Stimulated activated memory B cell treated with anti-CD40 and anti-IgM and Interleukin-4, amounts not matched to agents 10 μg/mL and 1 μg/mL and 100 μg/mL, for 72 hours (primary cell): ENCODE results near the gene ABHD17C.

Experiments
- ATAC-seq: fragments of 150-1000 bp; cut with Tn5 transposase; 2 replicates; pipeline ENCODE4 v1.10.0; 2021
- H3K27ac Mint-ChIP-seq: one replicate; pipeline ENCODE4 v1.8.0; 2022; ENCODE audit warnings: mild to moderate bottlenecking, mixed read lengths
- H3K27me3 Mint-ChIP-seq: one replicate; pipeline ENCODE4 v1.8.0; 2022; ENCODE audit warnings: mixed read lengths
- H3K36me3 Mint-ChIP-seq: one replicate; pipeline ENCODE4 v1.8.0; 2022; ENCODE audit warnings: mixed read lengths
- H3K4me1 Mint-ChIP-seq: one replicate; pipeline ENCODE4 v1.8.0; 2022; ENCODE audit warnings: mixed read lengths
- H3K4me3 Mint-ChIP-seq: one replicate; pipeline ENCODE4 v1.8.0; 2022; ENCODE audit warnings: mild to moderate bottlenecking, moderate library complexity, mixed read lengths
- H3K9me3 Mint-ChIP-seq: one replicate; pipeline ENCODE4 v1.8.0; 2022; ENCODE audit warnings: mixed read lengths

The ABHD17C gene

DNA sequence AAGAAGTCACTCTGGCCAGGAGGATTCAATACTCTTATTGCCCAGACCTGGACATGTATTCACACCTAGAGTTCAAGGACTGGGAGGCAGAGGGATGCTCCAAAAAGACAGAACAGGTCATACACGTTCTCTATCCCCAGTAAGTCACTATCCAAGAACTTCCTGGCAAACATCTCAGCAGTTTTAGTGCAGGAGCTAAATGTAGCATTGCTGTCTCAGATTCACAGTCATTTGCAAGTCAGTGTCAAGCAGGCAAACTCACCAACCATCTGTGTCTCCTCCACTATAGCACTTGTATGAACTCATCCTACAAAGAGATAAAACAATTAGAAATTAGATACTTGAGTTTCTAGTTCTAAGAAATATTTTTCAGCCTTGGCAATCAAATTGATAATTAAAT lies 38.4 kb downstream of the ABHD17C start:
- H3K4me3 Mint-ChIP-seq: no peak overlapping the region
- H3K4me1 Mint-ChIP-seq: no peaks in the 10 kb centered on the region
- no peak overlapping the region for H3K27ac Mint-ChIP-seq
- H3K36me3 Mint-ChIP-seq: peaks cover 3% of the 10 kb centered on the region
- ATAC-seq: no peak
- H3K9me3 Mint-ChIP-seq: peaks cover 2% of the 10 kb centered on the region
- no peaks in the 10 kb centered on the region for H3K27me3 Mint-ChIP-seq

DNA sequence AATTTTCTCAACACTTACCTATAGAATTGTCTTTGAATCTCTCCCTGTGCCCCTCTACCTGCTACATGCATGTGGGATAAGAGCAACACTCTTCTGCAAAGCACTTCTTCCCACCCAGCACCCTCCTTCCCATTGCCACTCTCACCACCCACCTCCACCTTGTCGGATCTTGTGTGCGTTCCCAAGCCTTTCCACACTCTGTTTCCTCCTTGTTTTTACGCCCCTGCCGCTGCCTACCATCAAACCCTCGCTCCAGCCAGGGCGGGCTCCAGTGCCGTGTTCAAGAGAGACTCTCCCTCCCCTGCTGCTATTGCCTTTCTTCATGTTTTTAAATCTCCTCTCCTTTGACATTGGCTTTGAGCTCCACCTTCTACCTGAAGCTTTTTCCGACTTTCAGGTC lies 40.2 kb downstream of the ABHD17C start:
- H3K27me3 Mint-ChIP-seq: no peaks in the 10 kb centered on the region
- peaks cover 4% of the 10 kb centered on the region for H3K36me3 Mint-ChIP-seq
- H3K4me1 Mint-ChIP-seq: no peaks in the 10 kb centered on the region
- no peak overlapping the region for H3K27ac Mint-ChIP-seq
- no peak overlapping the region for H3K4me3 Mint-ChIP-seq
- H3K9me3 Mint-ChIP-seq: peaks cover 10% of the 10 kb centered on the region
- no peak for ATAC-seq

DNA sequence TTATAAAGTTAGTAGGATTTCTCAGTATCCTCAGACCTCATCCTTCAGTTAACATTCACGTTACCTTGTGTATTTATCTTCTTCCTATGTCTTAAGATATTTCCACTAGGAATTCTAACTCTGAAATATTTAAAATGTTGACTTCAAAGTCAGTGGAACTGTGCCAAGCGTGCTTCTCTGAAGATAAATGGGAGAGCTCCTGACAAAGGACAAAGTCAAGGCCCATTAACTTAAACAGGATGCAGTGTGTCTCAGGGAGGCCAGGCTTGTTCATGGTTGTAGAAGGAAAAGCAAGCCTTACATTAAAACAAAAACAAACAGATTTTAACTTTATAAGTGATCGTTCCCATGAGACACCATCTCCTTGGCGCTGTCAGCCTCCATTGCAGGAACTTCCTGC lies 41.5 kb downstream of the ABHD17C start:
- Mint-ChIP-seq H3K4me3 (no peak overlapping the region), H3K27ac (no peak overlapping the region), H3K9me3 (peaks cover 10% of the 10 kb centered on the region), H3K27me3 (no peaks in the 10 kb centered on the region), H3K4me1 (no peaks in the 10 kb centered on the region), H3K36me3 (peaks cover 4% of the 10 kb centered on the region)
- ATAC-seq: no peak

DNA sequence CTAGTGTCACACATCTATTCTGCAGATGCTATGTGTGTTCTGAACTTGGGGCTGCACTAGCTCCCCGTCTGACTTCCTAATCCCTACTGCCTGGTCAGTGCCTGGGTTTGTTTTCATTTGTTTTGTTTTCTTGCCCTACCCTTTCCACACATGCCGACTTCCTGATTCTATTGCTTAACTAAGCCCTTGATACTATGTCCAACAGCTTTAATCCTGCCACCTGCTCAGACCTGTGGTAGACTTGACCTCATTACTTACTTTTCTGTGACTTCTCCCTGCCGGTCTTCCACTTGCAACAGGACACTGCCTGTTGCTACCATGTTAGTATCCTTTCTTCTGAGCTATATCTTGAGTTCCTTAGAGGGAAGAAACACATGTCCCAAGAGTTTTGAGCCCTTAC lies 44.8 kb downstream of the ABHD17C start:
- H3K27ac Mint-ChIP-seq: no peak overlapping the region
- H3K36me3 Mint-ChIP-seq: peaks cover 4% of the 10 kb centered on the region
- no peak overlapping the region for H3K4me3 Mint-ChIP-seq
- H3K9me3 Mint-ChIP-seq: peaks cover 10% of the 10 kb centered on the region
- ATAC-seq: no peak
- H3K27me3 Mint-ChIP-seq: no peaks in the 10 kb centered on the region
- no peaks in the 10 kb centered on the region for H3K4me1 Mint-ChIP-seq

DNA sequence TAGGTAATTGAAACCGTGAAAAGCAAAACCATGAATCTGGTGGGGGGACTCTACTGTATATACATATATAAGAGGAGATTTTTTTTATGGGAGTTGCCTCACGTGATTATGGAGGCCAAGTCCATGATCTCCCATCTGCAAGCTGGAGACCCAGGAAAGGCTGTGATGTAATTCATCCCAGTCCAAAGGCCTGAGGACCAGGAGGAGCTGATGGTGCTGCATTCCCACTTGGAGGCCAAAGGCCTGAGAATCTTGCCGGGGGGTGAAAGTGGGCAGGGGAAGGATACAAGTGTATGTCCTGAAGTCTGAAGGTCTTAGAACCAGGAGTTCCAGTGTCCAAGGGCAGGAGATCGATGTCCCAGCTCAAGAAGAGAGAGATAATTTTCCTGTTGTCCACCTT lies 47.0 kb downstream of the ABHD17C start:
- Mint-ChIP-seq H3K27me3 (peaks cover 8% of the 10 kb centered on the region), H3K9me3 (peaks cover 17% of the 10 kb centered on the region), H3K36me3 (peaks cover 11% of the 10 kb centered on the region), H3K4me3 (no peak overlapping the region), H3K4me1 (no peaks in the 10 kb centered on the region), H3K27ac (no peak overlapping the region)
- no peak for ATAC-seq

DNA sequence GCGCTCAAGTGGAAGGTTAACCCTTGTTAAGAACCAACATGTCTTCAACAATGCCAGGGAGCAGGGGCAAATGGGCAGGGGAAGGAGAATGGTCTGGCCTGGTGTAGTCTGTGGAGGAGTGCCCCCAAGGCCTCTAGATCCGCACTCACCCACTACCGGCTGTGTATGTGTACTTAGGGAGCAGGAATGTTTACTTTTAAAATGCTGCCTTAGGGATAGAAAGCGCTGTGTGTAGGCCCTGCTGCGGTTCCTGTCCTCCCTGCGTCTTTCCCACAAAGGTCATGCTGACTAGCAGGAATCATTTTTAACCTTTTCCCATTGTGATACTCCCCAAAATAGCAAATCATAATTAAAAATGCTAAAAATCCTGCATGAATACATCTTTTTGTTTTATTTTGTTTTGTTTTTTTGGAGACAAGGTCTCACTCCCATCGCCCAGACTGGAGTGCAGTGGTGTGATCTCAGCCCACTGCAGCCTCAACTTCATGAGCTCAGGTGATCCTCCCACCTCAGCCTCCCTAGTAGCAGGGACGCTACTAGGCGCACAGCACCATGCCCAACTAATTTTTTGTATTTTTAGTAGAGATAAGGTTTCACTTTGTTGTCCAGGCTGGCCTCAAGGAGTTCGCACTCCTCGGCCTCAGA lies 48.2 kb downstream of the ABHD17C start:
- H3K27ac Mint-ChIP-seq: no peak overlapping the region
- H3K9me3 Mint-ChIP-seq: peaks cover 16% of the 10 kb centered on the region
- H3K27me3 Mint-ChIP-seq: peaks cover 8% of the 10 kb centered on the region
- H3K36me3 Mint-ChIP-seq: peaks cover 10% of the 10 kb centered on the region
- no peak overlapping the region for H3K4me3 Mint-ChIP-seq
- H3K4me1 Mint-ChIP-seq: no peaks in the 10 kb centered on the region
- no peak for ATAC-seq

DNA sequence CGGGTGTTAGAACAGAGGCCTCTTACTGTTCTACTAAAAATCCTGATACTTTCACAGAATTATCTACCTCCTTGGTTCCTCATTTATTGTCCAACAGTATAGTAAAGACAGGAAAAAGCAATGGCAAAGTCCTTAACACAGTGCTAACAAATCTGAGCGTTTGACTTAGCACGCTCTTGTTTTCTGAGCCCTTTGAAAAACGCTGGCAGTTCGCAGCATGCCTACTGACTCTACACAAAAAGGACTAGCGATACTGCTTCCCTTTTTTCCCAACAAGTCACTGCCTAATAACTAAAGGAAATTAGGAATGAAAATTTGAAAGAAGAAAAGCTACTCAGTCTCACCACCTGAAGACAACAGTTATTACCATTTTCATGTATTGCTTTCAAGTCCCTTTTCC lies 49.3 kb downstream of the ABHD17C start:
- ATAC-seq: no peak
- Mint-ChIP-seq H3K9me3 (peaks cover 10% of the 10 kb centered on the region), H3K36me3 (peaks cover 7% of the 10 kb centered on the region), H3K27me3 (peaks cover 8% of the 10 kb centered on the region), H3K4me1 (no peaks in the 10 kb centered on the region), H3K4me3 (no peak overlapping the region), H3K27ac (no peak overlapping the region)

DNA sequence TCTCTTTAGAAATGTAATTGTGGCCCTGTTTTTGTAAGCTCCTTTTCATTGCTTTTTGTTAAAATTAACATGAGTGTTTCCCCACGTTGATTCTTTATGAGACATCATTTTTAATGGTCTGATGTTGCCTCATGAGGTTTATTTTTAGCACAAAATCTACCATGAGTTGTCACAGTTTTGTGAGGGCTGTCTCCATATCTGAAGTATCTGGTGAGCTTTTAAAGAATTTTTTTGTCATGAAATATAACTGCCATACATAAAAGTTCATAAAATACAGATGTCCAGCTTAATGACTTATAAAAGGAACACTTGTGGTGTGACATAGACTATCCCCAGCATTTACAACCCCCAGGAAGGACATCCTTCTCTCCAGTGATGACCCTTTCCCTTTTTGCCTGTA lies 49.7 kb downstream of the ABHD17C start:
- ATAC-seq: no peak
- no peak overlapping the region for H3K27ac Mint-ChIP-seq
- H3K4me3 Mint-ChIP-seq: no peak overlapping the region
- H3K9me3 Mint-ChIP-seq: peaks cover 9% of the 10 kb centered on the region
- H3K27me3 Mint-ChIP-seq: peaks cover 8% of the 10 kb centered on the region
- H3K36me3 Mint-ChIP-seq: peaks cover 7% of the 10 kb centered on the region
- H3K4me1 Mint-ChIP-seq: no peaks in the 10 kb centered on the region

DNA sequence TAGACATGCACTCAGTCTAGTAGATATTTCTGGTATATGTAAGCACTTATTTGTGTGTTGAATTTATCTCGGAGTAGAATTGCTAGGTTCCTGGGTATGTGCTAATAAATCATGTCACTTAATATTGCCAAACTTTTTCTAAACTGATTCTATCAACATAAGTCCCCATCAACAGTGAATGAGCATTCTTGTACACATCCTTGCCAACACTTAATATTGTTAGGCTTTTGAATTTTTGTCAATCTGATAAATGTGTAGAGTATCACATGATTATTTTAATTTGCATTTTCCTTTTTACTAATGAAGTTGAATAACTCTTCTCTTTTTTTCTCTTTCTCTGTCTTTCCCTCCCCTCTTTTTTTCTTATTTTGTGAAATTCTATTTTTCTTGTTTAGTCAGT lies 50.8 kb downstream of the ABHD17C start:
- Mint-ChIP-seq H3K27me3 (peaks cover 8% of the 10 kb centered on the region), H3K4me3 (no peak overlapping the region), H3K9me3 (peaks cover 7% of the 10 kb centered on the region), H3K27ac (no peak overlapping the region), H3K36me3 (peaks cover 7% of the 10 kb centered on the region), H3K4me1 (no peaks in the 10 kb centered on the region)
- no peak for ATAC-seq

DNA sequence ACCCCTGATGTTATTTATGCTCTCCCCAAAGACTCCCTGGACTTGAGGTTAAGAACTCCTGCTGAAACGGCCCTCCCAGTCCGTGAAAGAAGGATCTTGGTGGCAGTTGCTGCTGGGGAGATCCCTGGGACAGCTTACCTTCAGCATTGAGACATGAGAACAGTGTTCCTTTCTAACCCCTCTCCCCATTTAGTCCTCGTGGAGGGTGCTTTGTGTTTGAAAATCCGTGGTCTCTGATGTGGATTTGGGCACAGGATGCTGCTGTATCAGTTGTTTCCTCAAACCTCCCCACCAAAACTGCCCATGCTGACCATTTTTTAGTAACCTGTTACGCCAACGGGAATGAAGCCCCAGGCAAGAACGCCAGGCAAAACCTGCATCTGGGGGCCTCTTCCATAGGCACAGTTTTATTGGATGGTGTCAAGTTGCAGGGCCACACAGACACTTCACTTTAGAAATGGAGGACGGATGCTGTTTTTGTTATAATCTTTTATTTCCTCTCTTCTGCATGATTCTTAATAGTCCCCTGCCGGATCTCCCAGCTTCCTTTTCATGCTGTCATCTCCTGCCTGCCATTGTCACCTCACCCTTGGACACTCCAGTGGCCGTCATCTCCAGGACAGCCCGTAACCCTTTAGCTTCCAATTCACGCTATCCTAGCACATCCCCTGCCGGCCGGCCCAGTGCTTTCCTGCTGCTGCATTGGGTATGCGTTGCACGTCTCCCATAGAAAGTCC lies 52.4 kb downstream of the ABHD17C start:
- peaks cover 7% of the 10 kb centered on the region for H3K36me3 Mint-ChIP-seq
- ATAC-seq: no peak
- H3K27ac Mint-ChIP-seq: no peak overlapping the region
- H3K9me3 Mint-ChIP-seq: peaks cover 7% of the 10 kb centered on the region
- H3K4me3 Mint-ChIP-seq: no peak overlapping the region
- peaks cover 8% of the 10 kb centered on the region for H3K27me3 Mint-ChIP-seq
- no peaks in the 10 kb centered on the region for H3K4me1 Mint-ChIP-seq

DNA sequence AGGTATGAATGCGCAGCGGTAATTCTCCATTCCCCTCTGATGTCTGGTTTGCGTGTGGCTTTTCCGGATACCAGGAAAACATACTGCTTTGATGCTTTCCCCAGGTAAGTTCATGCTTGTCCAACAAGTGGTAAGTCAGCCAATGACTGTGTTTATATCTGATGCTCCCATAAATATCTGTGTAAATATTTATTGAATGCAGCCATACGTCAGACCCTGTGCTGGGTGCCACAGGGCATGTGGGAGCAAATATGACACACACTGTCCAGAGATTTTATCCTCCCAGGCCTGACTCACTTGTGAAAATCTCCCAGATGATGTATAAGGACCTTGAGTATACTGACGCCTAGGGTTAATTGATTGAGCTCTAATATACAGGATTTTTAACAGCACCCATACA lies 54.5 kb downstream of the ABHD17C start:
- peaks cover 8% of the 10 kb centered on the region for H3K27me3 Mint-ChIP-seq
- peaks cover 15% of the 10 kb centered on the region for H3K36me3 Mint-ChIP-seq
- H3K27ac Mint-ChIP-seq: no peak overlapping the region
- peaks cover 7% of the 10 kb centered on the region for H3K9me3 Mint-ChIP-seq
- ATAC-seq: no peak
- no peaks in the 10 kb centered on the region for H3K4me1 Mint-ChIP-seq
- H3K4me3 Mint-ChIP-seq: no peak overlapping the region

DNA sequence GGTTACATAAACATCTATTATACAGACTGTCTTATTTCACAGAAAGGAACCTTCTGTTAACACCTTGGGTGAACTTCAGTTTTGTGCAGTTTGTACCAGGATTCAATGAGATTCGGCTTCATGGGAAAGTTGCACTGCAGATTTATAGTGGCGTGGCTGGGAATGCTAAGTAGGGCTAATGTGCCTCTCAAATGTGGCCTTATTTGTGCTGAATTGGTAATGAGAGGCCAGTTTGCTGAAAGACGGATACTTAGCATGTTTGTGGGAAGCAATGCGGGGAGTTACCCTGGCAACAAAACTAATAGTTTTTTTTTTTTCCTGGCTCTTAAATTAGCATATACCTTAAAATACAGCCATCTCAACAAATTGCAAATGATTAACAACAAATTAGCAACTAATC lies 55.5 kb downstream of the ABHD17C start:
- Mint-ChIP-seq H3K27me3 (peaks cover 8% of the 10 kb centered on the region), H3K4me1 (no peaks in the 10 kb centered on the region), H3K36me3 (peaks cover 15% of the 10 kb centered on the region), H3K9me3 (peaks cover 7% of the 10 kb centered on the region), H3K4me3 (no peak overlapping the region), H3K27ac (no peak overlapping the region)
- ATAC-seq: no peak

DNA sequence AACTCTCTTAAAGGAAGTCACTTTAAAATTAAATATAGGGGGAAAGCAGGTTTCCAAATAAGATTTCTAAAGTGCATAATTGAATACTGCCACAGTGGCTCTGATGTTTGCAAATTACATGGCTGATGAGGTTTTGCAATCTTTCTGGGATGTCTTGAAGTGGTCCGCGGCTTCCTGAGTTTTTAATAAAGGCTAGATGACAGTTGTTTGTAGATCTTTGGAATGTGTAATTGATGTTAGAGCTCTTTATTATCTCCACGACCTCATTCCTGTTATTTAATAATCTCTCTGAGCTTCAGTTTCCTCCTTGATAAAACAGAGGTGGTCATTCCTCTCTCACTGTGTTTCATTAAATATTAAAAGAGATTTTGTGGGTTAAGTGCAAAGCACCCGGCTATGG lies 57.1 kb downstream of the ABHD17C start:
- Mint-ChIP-seq H3K36me3 (peaks cover 8% of the 10 kb centered on the region), H3K27ac (no peak overlapping the region), H3K9me3 (no peaks in the 10 kb centered on the region), H3K4me1 (no peaks in the 10 kb centered on the region), H3K27me3 (no peaks in the 10 kb centered on the region), H3K4me3 (no peak overlapping the region)
- ATAC-seq: no peak

DNA sequence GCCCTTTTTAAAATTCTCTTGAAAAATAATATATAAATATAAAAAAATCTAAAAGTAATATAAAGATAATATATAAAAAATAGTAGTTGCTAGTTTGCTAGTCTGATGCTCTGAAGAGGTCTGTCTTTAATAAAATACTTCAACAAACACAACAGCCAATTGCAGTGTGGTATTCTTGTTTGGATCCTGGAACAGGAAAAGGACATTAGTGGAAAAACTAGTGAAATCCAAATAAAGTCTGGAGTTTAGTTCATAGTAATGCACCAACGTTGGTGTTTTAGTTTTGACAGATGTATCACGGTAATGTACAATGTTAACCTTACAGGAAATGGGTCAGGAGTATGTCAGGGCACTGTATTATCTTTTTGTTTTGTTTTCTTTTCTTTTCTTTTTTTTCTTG lies 58.1 kb downstream of the ABHD17C start:
- Mint-ChIP-seq H3K27ac (no peak overlapping the region), H3K36me3 (peaks cover 8% of the 10 kb centered on the region), H3K4me3 (no peak overlapping the region), H3K9me3 (no peaks in the 10 kb centered on the region), H3K4me1 (no peaks in the 10 kb centered on the region), H3K27me3 (no peaks in the 10 kb centered on the region)
- no peak for ATAC-seq

DNA sequence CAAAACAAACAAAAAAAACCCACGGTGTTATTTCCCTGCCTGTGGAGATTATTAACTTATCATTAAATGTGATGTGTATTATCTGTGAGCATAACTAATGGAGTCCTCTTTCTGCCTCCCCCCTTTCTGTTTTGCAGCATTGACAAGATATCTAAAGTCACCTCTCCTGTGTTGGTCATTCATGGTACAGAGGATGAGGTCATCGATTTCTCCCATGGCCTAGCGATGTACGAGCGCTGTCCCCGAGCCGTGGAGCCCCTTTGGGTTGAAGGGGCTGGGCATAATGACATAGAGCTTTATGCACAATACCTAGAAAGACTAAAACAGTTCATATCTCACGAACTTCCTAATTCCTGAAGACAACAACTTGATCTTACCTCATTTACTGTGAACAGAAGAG lies 58.9 kb downstream of the ABHD17C start:
- no peak overlapping the region for H3K4me3 Mint-ChIP-seq
- ATAC-seq: no peak
- H3K27me3 Mint-ChIP-seq: no peaks in the 10 kb centered on the region
- no peaks in the 10 kb centered on the region for H3K9me3 Mint-ChIP-seq
- peaks cover 8% of the 10 kb centered on the region for H3K36me3 Mint-ChIP-seq
- H3K27ac Mint-ChIP-seq: no peak overlapping the region
- no peaks in the 10 kb centered on the region for H3K4me1 Mint-ChIP-seq

DNA sequence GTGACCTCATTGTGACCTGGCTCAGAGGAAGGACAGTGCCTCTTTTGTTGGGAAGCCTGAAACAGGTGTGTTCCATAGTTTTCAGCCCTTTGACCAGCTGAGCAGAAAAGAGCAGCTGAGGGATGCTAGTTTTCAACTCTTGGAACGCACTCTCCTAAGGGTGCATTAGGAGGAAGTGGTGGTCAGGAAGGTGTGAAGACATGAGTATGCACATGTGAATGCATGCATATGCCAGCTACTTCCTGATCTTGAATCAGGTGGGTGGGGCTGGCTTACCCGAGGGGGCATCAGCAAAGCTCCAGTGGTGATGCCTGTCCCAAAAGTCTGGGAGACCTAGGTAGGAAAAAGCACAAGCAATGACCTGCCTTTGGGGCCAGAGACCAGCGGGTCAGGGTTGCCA lies 60.8 kb downstream of the ABHD17C start:
- no peak overlapping the region for H3K4me3 Mint-ChIP-seq
- no peaks in the 10 kb centered on the region for H3K4me1 Mint-ChIP-seq
- H3K9me3 Mint-ChIP-seq: no peaks in the 10 kb centered on the region
- no peak for ATAC-seq
- H3K27ac Mint-ChIP-seq: no peak overlapping the region
- peaks cover 8% of the 10 kb centered on the region for H3K36me3 Mint-ChIP-seq
- no peaks in the 10 kb centered on the region for H3K27me3 Mint-ChIP-seq
